ENCODE data around the gene SLC13A3. TPM values are rescaled to one million over a fixed set of nuclear protein-coding genes. Genes with fewer than 3 reads are reported as not detected.

SLC13A3 gene
- total RNA-seq, 1 donor from 2014 or later: 2.9 TPM

DNA sequence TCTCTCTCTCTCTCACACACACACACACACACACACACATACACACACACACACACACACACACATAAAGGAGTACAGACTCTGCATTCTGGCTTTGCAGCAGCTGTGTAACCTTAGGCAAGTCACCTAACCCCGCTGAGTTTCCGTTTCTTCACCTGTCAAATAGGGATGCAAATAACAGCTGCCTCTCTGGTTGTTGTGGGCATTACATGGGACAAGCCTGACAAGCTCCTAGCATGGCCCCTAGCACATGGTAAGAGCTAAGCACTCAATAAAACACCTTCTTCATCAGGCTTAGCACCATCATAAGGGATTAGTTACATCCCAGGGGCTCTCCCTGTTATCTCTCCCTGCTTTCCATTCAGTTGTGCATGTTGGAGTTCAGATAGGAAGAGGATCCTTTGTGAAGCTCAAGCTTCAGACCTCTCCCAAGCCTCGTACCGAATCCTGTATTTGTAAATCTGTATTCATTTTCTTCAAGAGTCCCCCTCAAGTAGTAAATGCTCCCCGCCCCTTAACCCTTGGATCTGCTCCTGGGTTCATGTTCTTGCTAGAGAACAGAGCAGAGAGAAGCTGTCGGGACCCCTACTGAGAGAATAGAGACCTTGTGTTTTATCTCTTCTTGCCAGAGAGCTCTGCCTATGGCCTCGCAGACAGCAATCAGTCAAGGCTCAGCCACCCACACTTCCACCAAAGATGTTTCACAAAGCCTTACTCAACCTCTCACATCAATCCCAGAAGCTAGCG lies 2.2 kb downstream of the SLC13A3 start:
- Mint-ChIP-seq H3K9me3 (ENCODE audit: low read depth) (no peaks in the 10 kb centered on the region), H3K27ac (no peak overlapping the region), H3K27me3 (peaks cover 64% of the 10 kb centered on the region), H3K4me3 (ENCODE audit: low read depth) (no peak overlapping the region), H3K36me3 (ENCODE audit: insufficient read depth) (no peaks in the 10 kb centered on the region), H3K4me1 (ENCODE audit: low read depth) (no peaks in the 10 kb centered on the region)
- no peak for TF ChIP-seq CTCF (IDR thresholded peaks at IDR 0.05; ENCODE audit: unreplicated experiment)
- no peak for DNase-seq (ENCODE audit: low spot score, unreplicated experiment)

DNA sequence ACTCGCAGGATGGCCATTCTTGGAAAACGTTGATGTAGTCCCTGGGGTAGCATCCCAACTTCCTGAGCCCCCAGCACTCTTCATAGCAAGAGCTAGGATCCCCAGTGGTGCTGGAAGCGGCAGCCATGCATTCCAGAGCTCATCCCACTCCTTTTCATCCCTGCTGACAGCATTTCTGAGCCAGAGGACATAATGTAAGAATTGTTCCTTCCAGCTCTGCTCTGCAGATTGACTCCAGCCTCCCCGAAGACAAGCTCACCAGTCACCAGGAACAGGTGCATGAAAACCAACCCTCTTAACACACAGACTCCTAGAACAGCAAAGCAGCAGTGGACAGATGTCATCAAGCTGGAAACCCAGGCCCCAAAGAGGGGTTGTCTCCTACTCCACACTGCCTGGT lies 3.8 kb downstream of the SLC13A3 start:
- Mint-ChIP-seq H3K9me3 (ENCODE audit: low read depth) (no peaks in the 10 kb centered on the region), H3K4me3 (ENCODE audit: low read depth) (no peak overlapping the region), H3K27me3 (peaks cover 55% of the 10 kb centered on the region), H3K27ac (no peak overlapping the region), H3K4me1 (ENCODE audit: low read depth) (no peaks in the 10 kb centered on the region), H3K36me3 (ENCODE audit: insufficient read depth) (no peaks in the 10 kb centered on the region)
- no peak for DNase-seq (ENCODE audit: low spot score, unreplicated experiment)
- TF ChIP-seq CTCF (IDR thresholded peaks at IDR 0.05; ENCODE audit: unreplicated experiment): no peak

GRCh38 chr20:46646659-46647380 lies 4.4 kb downstream of the SLC13A3 start:
- TF ChIP-seq CTCF (IDR thresholded peaks at IDR 0.05; ENCODE audit: unreplicated experiment): no peak
- Mint-ChIP-seq H3K27me3 (peaks cover 52% of the 10 kb centered on the region), H3K36me3 (ENCODE audit: insufficient read depth) (no peaks in the 10 kb centered on the region), H3K4me1 (ENCODE audit: low read depth) (no peaks in the 10 kb centered on the region), H3K4me3 (ENCODE audit: low read depth) (no peak overlapping the region), H3K27ac (no peak overlapping the region), H3K9me3 (ENCODE audit: low read depth) (no peaks in the 10 kb centered on the region)
- no peak for DNase-seq (ENCODE audit: low spot score, unreplicated experiment)

DNA sequence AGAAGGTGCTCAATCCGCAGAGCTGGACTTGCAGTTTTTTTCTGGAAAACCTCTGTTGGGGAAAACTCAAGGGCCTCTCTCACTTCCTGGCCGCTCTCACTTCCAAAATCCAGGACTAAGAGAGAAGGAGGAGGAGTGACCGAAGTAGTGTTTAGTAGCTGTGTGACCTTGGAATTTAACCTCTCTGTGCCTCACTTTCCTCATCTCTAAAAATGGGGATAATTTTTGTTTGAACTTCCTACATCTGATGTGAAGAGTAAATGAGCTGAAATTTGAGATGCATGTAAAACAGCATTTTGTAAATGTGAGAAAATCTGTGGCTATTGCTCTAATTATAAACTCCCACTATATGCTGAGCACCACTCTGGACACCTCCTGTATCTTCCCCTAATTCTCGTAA lies 5.1 kb downstream of the SLC13A3 start:
- H3K4me3 Mint-ChIP-seq (ENCODE audit: low read depth): no peak overlapping the region

More for the DNA sequence above, 5.1 kb downstream of the SLC13A3 start:
- DNase-seq (ENCODE audit: low spot score, unreplicated experiment): no peak
- Mint-ChIP-seq H3K27ac (no peak overlapping the region), H3K36me3 (ENCODE audit: insufficient read depth) (no peaks in the 10 kb centered on the region), H3K4me1 (ENCODE audit: low read depth) (no peaks in the 10 kb centered on the region), H3K27me3 (peaks cover 48% of the 10 kb centered on the region), H3K9me3 (ENCODE audit: low read depth) (no peaks in the 10 kb centered on the region)
- TF ChIP-seq CTCF (IDR thresholded peaks at IDR 0.05; ENCODE audit: unreplicated experiment): no peak

Measured in progenitor cell of endocrine pancreas (in vitro differentiated cells).